Right atrium auricular region (tissue), 2 donors: ENCODE measurements around the gene TTC9. TPM values are rescaled to one million over a fixed set of nuclear protein-coding genes. Genes with fewer than 3 reads are reported as not detected.
"Not testable (repeated sequence)": the region's sequence is repeated elsewhere in the genome, so short reads cannot be mapped to it uniquely, and the experiment has no call there.

Source experiments
- DNase-seq: peaks from one replicate; pipeline ENCODE4 v3.0.0-alpha.2; 2019; ENCODE audit warnings: low spot score
- H3K27ac ChIP-seq, 2 donors: fragments of 200-600 bp; sonication (generic); 1 replicate in 1 of 2; 2 replicates in 1 of 2; pipeline ENCODE4 v1.5.1; 2016 to 2019
- H3K27me3 ChIP-seq, 2 donors: fragments of 200-600 bp; sonication (generic); one replicate each; pipeline versions ENCODE4 v1.5.1 to v1.6.0; 2017 to 2019
- H3K36me3 ChIP-seq: fragments of 200-600 bp; sonication (generic); one replicate; pipeline ENCODE4 v1.5.1; 2016
- H3K4me1 ChIP-seq, 2 donors: fragments of 200-600 bp; sonication (generic); one replicate each; pipeline versions ENCODE4 v1.5.1 to v1.6.0; 2017 to 2019
- H3K4me3 ChIP-seq, 2 donors: fragments of 200-600 bp; sonication (generic); 1 replicate in 1 of 2; 2 replicates in 1 of 2; pipeline ENCODE4 v1.5.1; 2017 to 2019; ENCODE audit warnings: mild to moderate bottlenecking in 1 of 2, moderate library complexity in 1 of 2
- H3K9me3 ChIP-seq, 2 donors: fragments of 200-600 bp; sonication (generic); one replicate each; pipeline ENCODE4 v1.5.1; 2019
- CTCF ChIP-seq, 2 donors: fragments of 200-600 bp; sonication (generic); IDR thresholded peaks; one replicate each; pipeline ENCODE4 v1.5.1; 2019; ENCODE audit warnings: antibody characterized with exemption in 2 of 2
- total RNA-seq, 2 donors: library from RNA; depleted of rRNA; stranded (reverse); fragments of >200 nt; gene quantifications; one replicate each; pipeline ENCODE4 v1.1.0, GENCODE V29; 2016

The TTC9 gene
- total RNA-seq, 2 donors from 2014 or later = 2.2 to 5.3 TPM

DNA sequence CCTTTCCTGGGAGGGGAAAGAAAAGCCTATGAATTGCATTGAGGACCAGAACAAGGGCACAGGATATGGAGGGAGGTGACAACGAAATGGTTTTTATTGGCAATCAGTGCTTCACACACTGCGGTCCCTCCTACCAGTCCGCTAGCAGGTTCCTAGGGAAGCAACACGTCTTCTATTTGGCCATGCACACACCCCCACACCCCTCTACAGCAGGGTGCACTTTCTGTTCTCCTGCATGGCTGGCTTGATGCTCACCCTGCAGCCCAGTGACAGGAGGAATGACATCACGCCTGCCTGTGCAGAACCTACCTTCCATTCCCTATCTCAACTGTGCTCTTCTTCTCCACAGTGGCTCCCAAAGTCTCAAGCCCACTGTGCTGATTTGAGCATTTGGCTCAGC lies 57.9 kb downstream of the TTC9 start:
- Histone ChIP-seq H3K4me3 (no peak overlapping the region), H3K36me3 (no peaks in the 10 kb centered on the region), H3K4me1 (peaks cover 0 to 10% of the 10 kb centered on the region in 2 donors), H3K9me3 (no peaks in the 10 kb centered on the region), H3K27me3 (no peaks in the 10 kb centered on the region), H3K27ac (no peak overlapping the region)
- no peak for TF ChIP-seq CTCF (IDR thresholded peaks at IDR 0.05)
- no peak for DNase-seq

GRCh38 chr14:70700955-70701585 lies 59.4 kb downstream of the TTC9 start:
- H3K4me3 ChIP-seq = no peak overlapping the region
- H3K36me3 ChIP-seq = no peaks in the 10 kb centered on the region
- TF ChIP-seq CTCF (IDR thresholded peaks at IDR 0.05) = no peak
- DNase-seq = no peak
- no peaks in the 10 kb centered on the region for H3K27me3 ChIP-seq
- no peaks in the 10 kb centered on the region for H3K9me3 ChIP-seq
- peaks cover 0 to 10% of the 10 kb centered on the region in 2 donors for H3K4me1 ChIP-seq
- H3K27ac ChIP-seq = no peak overlapping the region

DNA sequence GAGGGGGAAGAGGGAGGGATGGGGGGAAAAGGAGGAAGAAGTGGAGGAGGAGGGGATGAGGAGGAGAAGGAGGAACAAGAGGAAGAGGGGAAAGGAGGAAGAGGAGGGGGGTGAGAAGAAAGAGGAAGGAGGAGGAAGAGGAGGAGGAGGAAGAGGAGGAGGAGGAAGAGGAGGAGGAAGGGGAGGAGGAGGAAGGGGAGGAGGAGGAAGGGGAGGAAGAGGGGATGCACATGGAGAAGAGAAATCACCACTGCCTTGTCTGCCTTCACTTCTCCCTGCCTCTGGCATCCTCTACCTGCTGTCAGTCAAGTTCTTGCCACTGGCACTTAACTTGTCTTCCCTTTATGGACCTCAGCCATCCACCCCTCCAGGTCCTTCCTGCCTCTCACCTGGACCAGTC lies 59.9 kb downstream of the TTC9 start:
- H3K36me3 ChIP-seq = no peaks in the 10 kb centered on the region
- TF ChIP-seq CTCF (IDR thresholded peaks at IDR 0.05) = no peak
- H3K4me3 ChIP-seq = no peak overlapping the region
- no peaks in the 10 kb centered on the region for H3K27me3 ChIP-seq
- no peak overlapping the region for H3K27ac ChIP-seq
- H3K9me3 ChIP-seq = no peaks in the 10 kb centered on the region
- peaks cover 0 to 10% of the 10 kb centered on the region in 2 donors for H3K4me1 ChIP-seq
- no peak for DNase-seq

- peaks cover 0 to 10% of the 10 kb centered on the region in 2 donors for H3K4me1 ChIP-seq
- no peaks in the 10 kb centered on the region for H3K9me3 ChIP-seq
- no peak overlapping the region for H3K4me3 ChIP-seq
- TF ChIP-seq CTCF (IDR thresholded peaks at IDR 0.05) = no peak
- H3K36me3 ChIP-seq = no peaks in the 10 kb centered on the region
- no peak overlapping the region for H3K27ac ChIP-seq
- H3K27me3 ChIP-seq = no peaks in the 10 kb centered on the region
- no peak for DNase-seq
Measured at GRCh38 chr14:70702161-70702560, 60.4 kb downstream of the TTC9 start.

DNA sequence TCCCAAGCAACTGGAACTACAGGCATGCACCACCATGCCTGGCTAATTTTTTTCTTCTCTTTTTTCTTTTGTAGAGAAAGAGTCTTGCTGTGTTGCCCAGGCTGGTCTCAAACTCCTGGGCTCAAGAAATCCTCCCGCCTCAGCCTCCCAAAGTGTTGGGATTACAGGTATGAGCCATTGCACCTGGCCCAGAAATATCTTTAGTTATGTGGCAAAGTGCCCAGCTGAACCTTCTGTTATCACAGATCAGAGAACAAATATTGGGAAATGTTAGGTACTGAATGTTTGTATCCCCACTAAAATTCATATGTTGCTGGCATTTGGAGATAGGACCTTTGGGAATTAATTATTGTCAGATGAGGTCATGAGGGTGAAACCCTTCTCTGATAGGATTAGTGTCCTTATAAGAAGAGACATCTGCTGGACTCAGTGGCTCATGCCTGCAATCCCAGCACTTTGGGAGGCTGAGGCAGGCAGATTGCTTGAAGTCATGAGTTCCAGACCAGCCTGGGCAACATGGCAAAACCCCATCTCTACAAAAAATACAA lies 62.0 kb downstream of the TTC9 start:
- not testable (repeated sequence) for H3K27me3 ChIP-seq, H3K4me3 ChIP-seq, H3K9me3 ChIP-seq, DNase-seq, H3K27ac ChIP-seq, H3K4me1 ChIP-seq, H3K36me3 ChIP-seq

DNA sequence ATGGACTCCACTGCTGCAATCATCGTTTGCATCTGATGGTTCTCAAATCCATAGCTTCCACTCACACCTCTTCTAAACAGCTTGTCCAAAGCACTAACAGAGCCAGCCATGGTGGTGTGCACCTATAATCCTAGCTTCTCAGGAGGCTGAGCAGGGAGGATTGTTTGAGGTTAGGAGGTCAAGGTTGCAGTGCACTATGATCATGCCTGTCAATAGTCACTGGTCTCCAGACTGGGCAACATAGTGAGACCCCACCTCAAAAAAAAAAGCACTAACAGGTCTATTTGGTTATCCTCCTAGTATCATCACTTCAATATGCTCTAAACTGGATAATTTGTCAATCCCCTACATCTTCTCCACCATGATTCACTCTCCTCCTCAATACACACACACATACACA lies 63.2 kb downstream of the TTC9 start:
- DNase-seq = no peak
- Histone ChIP-seq H3K4me1 (no peaks in the 10 kb centered on the region), H3K27ac (no peak overlapping the region), H3K4me3 (no peak overlapping the region), H3K36me3 (no peaks in the 10 kb centered on the region), H3K9me3 (no peaks in the 10 kb centered on the region), H3K27me3 (no peaks in the 10 kb centered on the region)
- TF ChIP-seq CTCF (IDR thresholded peaks at IDR 0.05) = no peak
